Stimulated activated CD8-positive, alpha-beta memory T cell treated with anti-CD3 and anti-CD28 coated beads, Interleukin-12 subunit alpha, Interleukin-12 subunit beta, amount 100 ng/mL, for 24 hours (primary cell): ENCODE data around the gene CYP8B1.
A peak's percentile ranks its signal among the peaks of the same experiment; 100 is the strongest.
"Not testable (repeated sequence)": the region's sequence is repeated elsewhere in the genome, so short reads cannot be mapped to it uniquely, and the experiment has no call there.

Source experiments
- DNase-seq: peaks from one replicate; pipeline ENCODE4 v3.0.0-alpha.2; 2020; ENCODE audit errors: extremely low read depth

CYP8B1 gene

GRCh38 chr3:42886294-42886822 lies 10.7 kb upstream of the CYP8B1 start:
- DNase-seq, result no peak

DNA sequence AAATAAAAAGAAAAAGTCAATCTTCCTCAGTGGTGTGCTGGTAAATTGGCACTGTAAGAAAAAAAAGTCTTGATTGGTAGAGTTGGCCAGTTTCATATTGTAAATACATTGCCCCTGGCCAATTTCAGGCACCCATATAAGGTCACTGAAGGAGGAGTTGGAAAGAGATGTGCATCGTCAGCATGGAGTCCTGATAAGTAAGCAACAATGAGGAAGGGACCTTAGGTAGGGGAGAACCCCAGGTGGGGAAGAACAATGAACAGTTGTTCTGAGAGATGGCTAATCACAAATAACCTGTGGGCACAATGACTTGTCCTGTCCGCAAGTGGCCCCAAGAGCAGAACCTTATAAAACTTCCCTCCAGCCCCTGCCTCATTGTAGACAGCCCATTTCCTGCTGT lies 8.6 kb upstream of the CYP8B1 start:
- DNase-seq, result no peak

DNA sequence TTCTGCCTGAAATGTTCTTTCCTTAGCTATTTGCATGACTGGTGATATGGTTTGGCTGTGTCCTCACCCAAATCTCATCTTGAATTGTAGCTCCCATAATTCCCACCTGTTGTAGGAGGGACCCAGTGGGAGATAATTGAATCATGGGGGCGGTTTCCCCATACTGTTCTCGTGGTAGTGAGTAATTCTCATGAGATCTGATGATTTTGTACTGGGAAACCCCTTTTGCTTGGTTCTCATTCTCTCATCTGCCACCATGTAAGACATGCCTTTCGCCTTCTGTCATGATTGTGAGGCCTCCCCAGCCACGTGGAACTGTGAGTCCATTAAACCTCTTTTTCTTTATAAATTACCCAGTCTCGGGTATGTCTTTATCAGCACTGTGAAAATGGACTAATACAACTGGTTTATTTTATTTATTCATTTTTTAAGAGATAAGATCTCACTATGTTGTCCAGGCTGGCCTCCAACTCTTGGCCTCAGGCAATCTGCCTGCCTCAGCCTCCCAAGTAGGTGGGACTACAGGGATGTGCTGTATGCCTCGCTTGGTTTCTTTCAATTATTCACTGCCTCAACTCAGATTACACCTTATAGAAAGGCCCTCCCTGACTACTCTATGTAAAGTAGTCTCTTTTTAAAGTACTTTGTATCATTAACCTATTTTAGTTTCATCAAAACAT lies 7.7 kb upstream of the CYP8B1 start:
- not testable (repeated sequence) for DNase-seq

- peak; percentile 72 for DNase-seq
Observed at GRCh38 chr3:42880601-42881451, 5.1 kb upstream of the CYP8B1 start.

DNA sequence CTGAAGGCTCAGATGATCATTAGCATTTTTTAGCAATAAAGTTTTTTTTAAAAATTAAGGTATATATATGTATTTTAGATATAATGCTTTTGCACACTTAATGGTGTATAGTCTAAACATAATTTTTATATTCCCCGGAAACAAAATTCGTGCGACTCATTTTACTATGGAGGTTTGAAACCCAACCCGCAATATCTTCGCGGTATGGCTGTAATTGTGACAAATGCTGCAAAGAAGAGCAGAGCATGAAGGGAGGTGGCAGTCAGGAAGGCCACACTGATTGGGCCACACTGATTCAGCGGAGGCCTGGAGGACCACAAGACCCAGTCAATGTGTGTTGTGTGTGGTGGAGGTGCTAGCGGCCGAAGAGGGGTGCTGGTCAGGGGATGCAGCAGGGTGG lies 4.5 kb upstream of the CYP8B1 start:
- DNase-seq, result no peak

DNA sequence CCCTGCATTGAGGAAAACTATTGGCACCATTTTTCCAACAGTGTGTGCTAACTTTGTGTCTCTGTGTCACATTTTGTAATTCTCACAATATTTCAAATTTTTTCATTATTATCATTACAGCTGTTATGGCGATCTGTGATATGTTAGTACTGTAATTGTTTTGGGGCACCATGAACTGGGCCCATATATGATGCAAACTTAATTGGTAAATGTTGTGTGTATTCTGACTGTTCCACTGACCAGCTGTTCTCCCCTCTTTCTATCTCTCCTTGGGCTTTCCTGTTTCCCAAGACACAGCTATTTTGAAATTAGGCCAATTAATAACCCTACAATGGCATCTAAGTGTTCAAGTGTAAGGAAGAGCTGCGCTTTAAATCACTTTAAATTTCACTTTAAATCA lies 2.2 kb upstream of the CYP8B1 start:
- no peak for DNase-seq

GRCh38 chr3:42876940-42877720 lies 1.5 kb upstream of the CYP8B1 start:
- DNase-seq, result no peak

GRCh38 chr3:42876401-42876800 lies 722 bp upstream of the CYP8B1 start:
- DNase-seq, result no peak

DNA sequence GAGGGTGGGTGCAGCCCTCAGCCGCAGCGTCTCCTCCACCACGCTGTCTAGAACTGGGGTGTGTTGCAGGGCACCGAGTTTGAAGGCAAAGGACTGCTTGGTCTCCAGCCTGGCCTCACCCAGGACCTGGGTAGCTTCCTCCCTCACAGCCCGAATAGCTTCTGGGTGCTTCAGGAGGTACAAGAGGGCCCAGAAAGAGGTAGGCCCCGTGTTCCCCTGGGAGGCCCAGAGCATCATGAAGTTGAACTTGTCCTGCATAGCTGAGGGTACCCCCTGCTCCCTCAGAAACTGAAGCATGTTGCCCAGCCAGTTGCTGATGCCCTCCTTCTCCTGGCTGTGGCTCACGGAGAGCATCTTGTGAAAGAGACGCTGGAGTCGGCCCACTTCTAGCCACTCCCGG lies 930 bp downstream of the CYP8B1 start:
- no peak for DNase-seq

DNA sequence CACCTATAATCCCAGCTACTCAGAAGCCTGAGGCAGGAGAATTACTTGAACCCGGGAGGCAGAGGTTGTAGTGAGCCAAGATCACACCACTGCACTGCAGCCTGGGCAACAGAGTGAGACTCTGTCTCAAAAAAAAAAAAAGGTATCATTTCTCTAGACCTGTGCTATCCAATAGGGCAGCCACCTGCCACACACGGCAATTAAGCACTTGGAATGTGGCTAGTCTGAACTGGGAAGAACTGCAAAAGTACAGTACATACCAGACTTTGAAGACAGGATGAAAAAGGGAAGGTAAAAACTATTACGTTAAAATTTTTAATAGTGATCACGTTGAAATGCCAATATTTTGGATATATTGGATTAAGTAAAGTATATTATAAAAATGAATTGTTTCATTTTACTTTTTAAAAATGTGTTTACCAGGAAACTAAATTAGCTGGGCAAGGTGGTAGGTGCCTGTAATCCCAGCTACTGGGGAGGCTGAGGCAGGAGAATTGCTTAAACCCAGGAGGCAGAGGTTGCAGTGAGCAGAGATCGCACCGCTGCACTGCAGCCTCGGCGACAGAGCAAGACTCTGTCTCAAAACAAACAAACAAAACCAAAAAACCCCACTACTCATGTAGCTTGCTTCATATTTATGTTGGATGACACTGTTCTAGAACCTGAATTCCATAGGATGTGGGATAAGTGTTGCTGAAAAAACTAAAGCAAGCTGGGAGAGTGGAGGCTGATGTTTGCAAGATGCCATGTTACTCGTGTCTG lies 2.3 kb downstream of the CYP8B1 start:
- no peak for DNase-seq

- DNase-seq, result no peak
Observed at GRCh38 chr3:42872718-42873117, 3.0 kb downstream of the CYP8B1 start.

DNA sequence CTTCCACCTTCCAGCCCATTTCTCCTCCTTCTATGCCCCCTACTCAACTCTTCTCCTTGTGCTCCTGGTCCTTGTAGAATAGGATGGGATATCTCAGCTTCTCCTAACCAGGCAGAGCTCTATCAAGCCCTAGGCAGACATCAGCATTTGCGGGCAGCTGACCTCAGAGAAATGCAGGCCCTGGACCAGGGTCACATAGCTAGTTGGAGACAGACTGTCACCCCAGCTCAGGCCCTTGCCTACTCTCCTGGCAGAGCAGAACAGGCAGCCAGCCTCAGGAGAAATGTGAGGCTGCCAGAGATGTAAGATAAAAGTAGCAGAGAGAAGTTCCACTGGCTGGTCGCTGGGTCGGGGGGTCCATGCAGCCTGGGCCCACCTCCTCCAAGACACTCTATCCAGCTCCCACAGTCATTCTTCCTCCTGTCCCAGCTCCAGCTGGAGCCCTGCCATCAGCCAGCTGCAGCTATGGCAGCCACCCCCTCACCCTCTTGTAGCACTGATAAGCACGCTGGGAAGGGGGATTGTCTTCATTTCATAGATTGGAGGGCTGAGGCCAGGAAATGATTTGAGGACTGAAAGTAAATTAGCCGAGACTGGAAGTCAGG lies 4.0 kb downstream of the CYP8B1 start:
- DNase-seq, result no peak

GRCh38 chr3:42868841-42869240 lies 6.8 kb downstream of the CYP8B1 start:
- DNase-seq, result no peak

GRCh38 chr3:42867138-42867537 lies 8.5 kb downstream of the CYP8B1 start:
- no peak for DNase-seq

DNA sequence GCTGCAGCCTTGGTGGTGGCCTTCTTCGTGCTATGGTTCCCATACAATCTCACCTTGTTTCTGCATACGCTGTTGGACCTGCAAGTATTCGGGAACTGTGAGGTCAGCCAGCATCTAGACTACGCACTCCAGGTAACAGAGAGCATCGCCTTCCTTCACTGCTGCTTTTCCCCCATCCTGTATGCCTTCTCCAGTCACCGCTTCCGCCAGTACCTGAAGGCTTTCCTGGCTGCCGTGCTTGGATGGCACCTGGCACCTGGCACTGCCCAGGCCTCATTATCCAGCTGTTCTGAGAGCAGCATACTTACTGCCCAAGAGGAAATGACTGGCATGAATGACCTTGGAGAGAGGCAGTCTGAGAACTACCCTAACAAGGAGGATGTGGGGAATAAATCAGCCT lies 10.4 kb downstream of the CYP8B1 start:
- DNase-seq, result no peak

GRCh38 chr3:42864321-42864950 lies 11.2 kb downstream of the CYP8B1 start:
- DNase-seq, result no peak

- no peak for DNase-seq
Observed at GRCh38 chr3:42856544-42856943, 19.1 kb downstream of the CYP8B1 start.

DNA sequence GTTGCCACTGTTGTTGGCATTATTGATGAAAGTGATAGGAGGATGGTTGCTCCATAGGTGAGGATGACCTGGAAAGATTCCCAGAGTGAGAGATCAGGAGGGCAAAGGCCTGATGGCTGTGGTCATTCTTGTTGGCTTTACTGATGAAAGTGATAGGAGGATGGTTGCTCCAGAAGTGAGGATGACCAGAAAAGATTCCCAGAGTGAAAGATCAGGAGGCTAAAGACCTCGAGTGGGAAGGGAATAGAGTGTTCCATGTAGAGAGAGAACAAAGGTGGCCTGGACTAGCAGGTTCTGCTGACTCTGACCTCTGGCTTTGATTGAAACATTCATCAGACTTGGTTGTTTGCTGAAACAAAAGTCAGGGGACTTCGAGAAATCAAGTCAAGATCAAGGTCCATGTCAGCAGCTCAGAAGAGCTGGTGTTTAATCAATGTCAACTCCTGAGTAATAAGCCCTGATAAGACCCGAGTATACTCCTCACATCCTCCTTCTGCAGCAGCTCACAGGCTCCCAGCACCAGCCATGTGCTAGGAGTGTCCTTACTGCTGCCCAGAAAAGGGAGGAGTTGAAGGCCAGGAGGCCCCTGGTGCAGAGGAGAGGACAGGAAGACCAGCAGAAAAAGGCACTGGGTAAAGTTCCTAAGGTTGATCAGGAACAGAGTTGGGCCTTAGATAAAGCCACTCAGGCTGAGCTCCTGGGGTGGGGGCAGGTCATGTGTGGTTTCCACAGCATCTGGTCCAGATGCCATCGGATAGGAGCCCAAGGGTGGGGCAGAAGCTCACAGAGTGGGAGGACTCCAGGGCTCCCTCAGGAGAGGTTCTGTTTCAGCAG lies 19.9 kb downstream of the CYP8B1 start:
- no peak for DNase-seq

- no peak for DNase-seq
Observed at GRCh38 chr3:42855219-42855546, 20.5 kb downstream of the CYP8B1 start.

DNA sequence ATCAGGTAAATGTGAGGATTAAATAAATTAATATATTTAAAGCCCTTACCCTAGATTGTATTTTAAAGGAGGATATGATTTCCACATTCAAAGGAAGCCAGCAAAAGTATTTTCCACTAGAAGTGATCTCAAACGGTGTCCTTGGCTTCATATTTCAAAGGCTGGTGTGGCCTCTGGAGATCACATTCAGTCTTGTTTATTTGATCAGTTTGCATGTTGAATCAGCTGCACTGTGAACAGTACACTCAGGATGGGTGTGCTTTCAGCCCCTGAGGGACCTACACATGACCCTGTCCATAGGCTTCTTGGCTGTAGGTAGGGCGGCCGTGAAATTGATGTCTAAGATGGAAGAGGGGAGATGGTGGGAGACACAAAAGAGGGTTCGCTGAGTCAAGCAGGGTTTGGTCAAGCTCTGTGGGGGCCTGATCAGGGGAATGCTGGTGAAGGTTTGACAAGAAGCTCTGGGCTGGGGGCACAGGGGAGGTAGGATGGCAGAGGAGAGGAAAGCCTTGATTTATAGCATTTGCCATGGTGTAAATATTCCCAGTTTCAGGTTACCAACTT lies 21.9 kb downstream of the CYP8B1 start:
- DNase-seq, result no peak
